AG04450 (cell line): Measurements from ENCODE around the gene C10orf71. TPM values are rescaled to one million over a fixed set of nuclear protein-coding genes. Genes with fewer than 3 reads are reported as not detected.
A peak's percentile ranks its signal among the peaks of the same experiment; 100 is the strongest.

Source experiments
- CTCF ChIA-PET: fragments of 300-600, 350-600 bp; formaldehyde crosslinking; extraction: SDS; loops from one replicate; lab custom pipeline; 2022; ENCODE audit warnings: antibody characterized with exemption, inconsistent platforms; lab: Charles Lee
- POLR2A ChIA-PET: fragments of 350-600 bp; formaldehyde crosslinking; extraction: SDS; loops from one replicate; lab custom pipeline; 2021; ENCODE audit warnings: antibody characterized with exemption, inconsistent platforms; lab: Yijun Ruan, JAX
- DNase-seq: peaks from one replicate; pipeline ENCODE4 v3.0.0-alpha.2; 2011; ENCODE audit warnings: low read depth, low spot score
- H3K27ac ChIP-seq: one replicate; pipeline ENCODE4 v1.5.1; 2012; ENCODE audit warnings: low read depth, low read length, control low read depth
- H3K27me3 ChIP-seq: one replicate; pipeline ENCODE4 v1.6.0; 2012; ENCODE audit warnings: low read length; ENCODE audit not compliant: control insufficient read depth, insufficient read depth
- H3K4me3 ChIP-seq: 2 replicates; pipeline ENCODE4 v1.5.1; 2011; ENCODE audit warnings: mild to moderate bottlenecking, low read depth, low read length, control low read depth
- H3K9me3 ChIP-seq: 2 replicates; pipeline ENCODE4 v1.5.1; 2012; ENCODE audit warnings: low read length; ENCODE audit not compliant: control insufficient read depth, insufficient read depth
- CTCF ChIP-seq: IDR thresholded peaks from 2 replicates; pipeline ENCODE4 v1.5.1; 2011; ENCODE audit warnings: low read depth, low read length, control low read depth, inconsistent platforms
- polyA plus RNA-seq: library from polyadenylated mRNA; depleted of rRNA; stranded (reverse); fragments of >200 nt; gene quantifications from 2 replicates; pipeline ENCODE4 v1.2.3, GENCODE V29; 2011

C10orf71 gene
- polyA plus RNA-seq, 1 experiment: not detected

GRCh38 chr10:49296836-49297235, 2.1 kb upstream of the C10orf71 start:
- ChIA-PET POLR2A (no interaction called here), CTCF (interaction anchor here (1.2 kb wide), 1 partner anchor 315 kb away, joined by 3 read pairs; no protein-coding TSS in a partner anchor)
- Histone ChIP-seq H3K9me3 (no peaks in the 10 kb centered on the region; the same call in 1 of the 2 replicates), H3K27me3 (peaks cover 22% of the 10 kb centered on the region), H3K27ac (no peak overlapping the region), H3K4me3 (no peak overlapping the region)
- no peak for TF ChIP-seq CTCF
- no peak for DNase-seq

- CTCF ChIA-PET: no interaction called here
Observed at GRCh38 chr10:49297818-49298670, 926 bp upstream of the C10orf71 start.

GRCh38 chr10:49298671-49298982, 343 bp upstream of the C10orf71 start:
- H3K4me3 ChIP-seq: no peak overlapping the region
- ChIA-PET CTCF (no interaction called here), POLR2A (no interaction called here)
- peak overlapping the region; percentile 11 for H3K27ac ChIP-seq
- H3K9me3 ChIP-seq: no peaks in the 10 kb centered on the region; the same call in 1 of the 2 replicates
- no peak for DNase-seq
- H3K27me3 ChIP-seq: peaks cover 22% of the 10 kb centered on the region
- no peak for TF ChIP-seq CTCF

More at GRCh38 chr10:49297818-49298670, 926 bp upstream of the C10orf71 start:
- no peak overlapping the region for H3K4me3 ChIP-seq
- POLR2A ChIA-PET: no interaction called here
- TF ChIP-seq CTCF: no peak
- H3K27me3 ChIP-seq: peaks cover 22% of the 10 kb centered on the region
- no peak overlapping the region for H3K27ac ChIP-seq
- no peak for DNase-seq
- no peaks in the 10 kb centered on the region; the same call in 1 of the 2 replicates for H3K9me3 ChIP-seq

- TF ChIP-seq CTCF: no peak
- Histone ChIP-seq H3K9me3 (no peaks in the 10 kb centered on the region; the same call in 1 of the 2 replicates), H3K4me3 (no peak overlapping the region), H3K27ac (no peak overlapping the region), H3K27me3 (peaks cover 22% of the 10 kb centered on the region)
- CTCF ChIA-PET: no interaction called here
- DNase-seq: no peak
- POLR2A ChIA-PET: interaction anchor here (1.1 kb wide), 1 partner anchor 9 kb away, joined by 3 read pairs; no protein-coding TSS in a partner anchor
Observed at GRCh38 chr10:49299816-49300139, 808 bp downstream of the C10orf71 start.
